ENCODE results near the gene TRPC1.

TRPC1 gene

GRCh38 chr3:142846779-142847577 is 123.1 kb downstream of the TRPC1 start:
- DNase-seq, result no peak

- no peak for DNase-seq
Observed at GRCh38 chr3:142849148-142849547, 125.3 kb downstream of the TRPC1 start.

- DNase-seq, result no peak
Observed at GRCh38 chr3:142850395-142851023, 126.7 kb downstream of the TRPC1 start.

- no peak for DNase-seq
Observed at GRCh38 chr3:142852009-142852408, 128.2 kb downstream of the TRPC1 start.

- no peak for DNase-seq
Observed at GRCh38 chr3:142853270-142854168, 129.7 kb downstream of the TRPC1 start.

GRCh38 chr3:142857056-142857455 is 133.2 kb downstream of the TRPC1 start:
- no peak for DNase-seq
